Smooth muscle cell (in vitro differentiated cells): ENCODE results near the gene WNT9A. TPM values are rescaled to one million over a fixed set of nuclear protein-coding genes. Genes with fewer than 3 reads are reported as not detected.

Experiments used
- DNase-seq: peaks from one replicate; lab custom pipeline; 2025; ENCODE audit not compliant: unreplicated experiment; lab: John Stamatoyannopoulos, UW
- H2AFZ ChIP-seq: fragments of 200-600 bp; sonication (generic); 2 replicates; pipeline ENCODE4 v1.6.0; 2016; ENCODE audit warnings: antibody characterized with exemption, low read depth, mild to moderate bottlenecking
- H3F3A ChIP-seq: fragments of 200-600 bp; sonication (generic); 2 replicates; pipeline ENCODE4 v1.6.0; 2017; ENCODE audit warnings: antibody characterized with exemption, low read depth
- H3K27ac ChIP-seq: fragments of 200-600 bp; sonication (generic); 2 replicates; pipeline ENCODE4 v1.5.1; 2016; ENCODE audit warnings: low read depth, mild to moderate bottlenecking
- H3K27me3 ChIP-seq: fragments of 200-600 bp; sonication (generic); 2 replicates; pipeline ENCODE4 v1.6.1; 2016; ENCODE audit warnings: low read depth, mild to moderate bottlenecking
- H3K36me3 ChIP-seq: fragments of 200-600 bp; sonication (generic); 2 replicates; pipeline ENCODE4 v1.5.1; 2016; ENCODE audit warnings: low read depth
- H3K4me1 ChIP-seq: fragments of 200-600 bp; sonication (generic); 2 replicates; pipeline ENCODE4 v1.5.1; 2016; ENCODE audit warnings: low read depth
- H3K4me2 ChIP-seq: fragments of 200-600 bp; sonication (generic); 2 replicates; pipeline ENCODE4 v1.6.0; 2016; ENCODE audit warnings: mild to moderate bottlenecking
- H3K4me3 ChIP-seq: fragments of 200-600 bp; sonication (generic); 2 replicates; pipeline ENCODE4 v1.5.1; 2016; ENCODE audit warnings: mild to moderate bottlenecking
- H3K79me2 ChIP-seq: fragments of 200-600 bp; sonication (generic); 2 replicates; pipeline ENCODE4 v1.6.0; 2016; ENCODE audit warnings: low read depth, mild to moderate bottlenecking
- H3K9ac ChIP-seq: fragments of 200-600 bp; sonication (generic); 2 replicates; pipeline ENCODE4 v1.6.0; 2016; ENCODE audit warnings: low read depth
- H3K9me3 ChIP-seq: fragments of 200-600 bp; sonication (generic); replicated peaks from 2 replicates; pipeline ENCODE4 v1.5.1; 2016; ENCODE audit warnings: low read depth
- H4K20me1 ChIP-seq: fragments of 200-600 bp; sonication (generic); 2 replicates; pipeline ENCODE4 v1.6.0; 2016; ENCODE audit warnings: low read depth
- WGBS: methylation state at CpG from one replicate; pipeline ENCODE4 v1.1.7; 2016; ENCODE audit warnings: low lambda C conversion rate; 5-methylcytosine and 5-hydroxymethylcytosine counted together
- polyA plus RNA-seq: library from polyadenylated mRNA; unstranded; fragments of >200 nt; fragmentation: Nextera tagmentation; extraction: Ambion mirVana; gene quantifications from 2 replicates; pipeline ENCODE4 v1.2.1, GENCODE V29; 2016
- total RNA-seq: library from RNA; depleted of rRNA; stranded (reverse); fragments of >200 nt; gene quantifications from 2 replicates; pipeline ENCODE4 v1.2.3, GENCODE V29; 2014
- TF ChIP-seq, protein P1 (sequence below): fragments of 200-600 bp; sonication (generic); IDR thresholded peaks from 2 replicates; pipeline ENCODE4 v1.5.1; 2017; ENCODE audit warnings: borderline replicate concordance, mild to moderate bottlenecking, antibody characterized with exemption; ENCODE audit not compliant: insufficient read depth, poor library complexity, severe bottlenecking

The WNT9A gene
- total and polyA plus RNA-seq, 2 experiments from 2014 or later = 0.03 to 2.6 TPM

DNA sequence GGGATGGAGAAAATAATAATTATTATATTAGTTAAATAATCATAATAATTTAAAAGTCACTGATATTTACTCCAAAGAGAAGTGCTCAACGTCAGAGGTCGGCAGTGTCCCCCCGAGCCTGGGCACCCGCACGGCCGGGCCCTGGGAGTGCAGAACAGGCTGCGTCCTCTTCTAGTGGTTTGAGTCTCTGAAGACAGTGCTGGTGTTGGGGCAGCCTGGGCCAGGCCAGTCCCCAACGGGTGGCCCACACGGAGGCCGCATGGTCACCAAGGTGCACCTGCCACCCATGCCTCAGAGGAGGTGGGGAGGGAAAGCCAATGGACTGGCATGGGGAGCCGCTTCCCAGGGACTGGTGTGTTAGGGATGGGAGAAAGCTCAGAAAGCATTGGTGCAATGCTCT, 27.3 kb downstream of the WNT9A start:
- Histone ChIP-seq H3K27ac (no peak overlapping the region), H3K9me3 (no peaks in the 10 kb centered on the region), H3K4me2 (peak overlapping the region; percentile 61), H3K4me3 (no peak overlapping the region), H3K9ac (no peak overlapping the region), H4K20me1 (no peaks in the 10 kb centered on the region), H3K27me3 (no peaks in the 10 kb centered on the region), H2AFZ (no peak overlapping the region), H3K4me1 (peaks cover 23% of the 10 kb centered on the region), H3F3A (no peaks in the 10 kb centered on the region), H3K79me2 (no peaks in the 10 kb centered on the region), H3K36me3 (no peaks in the 10 kb centered on the region)
- TF ChIP-seq, protein P1, sequence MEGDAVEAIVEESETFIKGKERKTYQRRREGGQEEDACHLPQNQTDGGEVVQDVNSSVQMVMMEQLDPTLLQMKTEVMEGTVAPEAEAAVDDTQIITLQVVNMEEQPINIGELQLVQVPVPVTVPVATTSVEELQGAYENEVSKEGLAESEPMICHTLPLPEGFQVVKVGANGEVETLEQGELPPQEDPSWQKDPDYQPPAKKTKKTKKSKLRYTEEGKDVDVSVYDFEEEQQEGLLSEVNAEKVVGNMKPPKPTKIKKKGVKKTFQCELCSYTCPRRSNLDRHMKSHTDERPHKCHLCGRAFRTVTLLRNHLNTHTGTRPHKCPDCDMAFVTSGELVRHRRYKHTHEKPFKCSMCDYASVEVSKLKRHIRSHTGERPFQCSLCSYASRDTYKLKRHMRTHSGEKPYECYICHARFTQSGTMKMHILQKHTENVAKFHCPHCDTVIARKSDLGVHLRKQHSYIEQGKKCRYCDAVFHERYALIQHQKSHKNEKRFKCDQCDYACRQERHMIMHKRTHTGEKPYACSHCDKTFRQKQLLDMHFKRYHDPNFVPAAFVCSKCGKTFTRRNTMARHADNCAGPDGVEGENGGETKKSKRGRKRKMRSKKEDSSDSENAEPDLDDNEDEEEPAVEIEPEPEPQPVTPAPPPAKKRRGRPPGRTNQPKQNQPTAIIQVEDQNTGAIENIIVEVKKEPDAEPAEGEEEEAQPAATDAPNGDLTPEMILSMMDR = no peak
- 93% methylated on average over 11 of the region's 11 CpGs for WGBS
- no peak for DNase-seq

GRCh38 chr1:227919906-227920305, 27.8 kb downstream of the WNT9A start:
- no peaks in the 10 kb centered on the region for H3F3A ChIP-seq
- H3K9me3 ChIP-seq = no peaks in the 10 kb centered on the region

DNA sequence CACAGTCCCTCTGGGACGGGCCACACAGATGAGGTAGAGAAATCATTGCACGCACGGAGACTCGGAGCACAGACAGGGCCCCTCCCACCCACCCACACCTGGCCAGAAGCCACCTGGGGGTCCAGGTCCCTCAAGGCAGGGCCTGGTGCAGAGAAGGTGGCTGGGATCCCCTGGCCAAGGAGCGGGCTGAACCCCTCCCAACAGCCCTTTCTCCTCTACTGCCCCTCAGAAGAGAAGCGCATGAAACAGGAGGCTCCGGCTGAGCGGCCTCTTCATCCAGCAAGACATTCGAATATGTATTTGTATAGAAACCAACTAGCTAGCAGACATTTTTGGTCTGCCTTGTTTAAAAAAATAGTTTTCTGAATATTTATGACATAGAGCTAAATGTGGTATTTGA, 29.0 kb downstream of the WNT9A start:
- H3K4me2 ChIP-seq = no peak overlapping the region
- no peaks in the 10 kb centered on the region for H3K9me3 ChIP-seq
- H3K27me3 ChIP-seq = no peaks in the 10 kb centered on the region
- no peaks in the 10 kb centered on the region for H3F3A ChIP-seq
- H2AFZ ChIP-seq = no peak overlapping the region
- WGBS = over 99% methylated on average over 9 of the region's 9 CpGs
- H3K36me3 ChIP-seq = no peaks in the 10 kb centered on the region
- TF ChIP-seq, protein P1 = no peak
- no peak overlapping the region for H3K9ac ChIP-seq
- H4K20me1 ChIP-seq = no peaks in the 10 kb centered on the region
- peaks cover 24% of the 10 kb centered on the region for H3K4me1 ChIP-seq
- H3K4me3 ChIP-seq = no peak overlapping the region
- DNase-seq = no peak
- no peaks in the 10 kb centered on the region for H3K79me2 ChIP-seq
- no peak overlapping the region for H3K27ac ChIP-seq

More at GRCh38 chr1:227919906-227920305, 27.8 kb downstream of the WNT9A start:
- Histone ChIP-seq H3K36me3 (no peaks in the 10 kb centered on the region), H2AFZ (peak overlapping the region; percentile 77), H3K9ac (no peak overlapping the region), H4K20me1 (no peaks in the 10 kb centered on the region), H3K4me3 (no peak overlapping the region), H3K79me2 (no peaks in the 10 kb centered on the region), H3K27ac (no peak overlapping the region), H3K4me1 (peaks cover 23% of the 10 kb centered on the region), H3K27me3 (no peaks in the 10 kb centered on the region), H3K4me2 (peak overlapping the region; percentile 61)
- WGBS = 27% methylated on average over 12 of the region's 12 CpGs
- DNase-seq = no peak
- TF ChIP-seq, protein P1 = no peak

GRCh38 chr1:227918083-227918700, 29.5 kb downstream of the WNT9A start:
- no peaks in the 10 kb centered on the region for H3K27me3 ChIP-seq
- DNase-seq = no peak
- no peaks in the 10 kb centered on the region for H3F3A ChIP-seq
- H3K4me3 ChIP-seq = no peak overlapping the region
- WGBS = 94% methylated on average over 4 of the region's 5 CpGs
- no peak overlapping the region for H3K4me2 ChIP-seq
- H3K4me1 ChIP-seq = peaks cover 28% of the 10 kb centered on the region
- TF ChIP-seq, protein P1 = no peak
- H3K9ac ChIP-seq = no peak overlapping the region
- H2AFZ ChIP-seq = no peak overlapping the region
- H3K9me3 ChIP-seq = no peaks in the 10 kb centered on the region
- H3K27ac ChIP-seq = no peak overlapping the region
- H3K79me2 ChIP-seq = no peaks in the 10 kb centered on the region
- H4K20me1 ChIP-seq = no peaks in the 10 kb centered on the region
- no peaks in the 10 kb centered on the region for H3K36me3 ChIP-seq
